HepG2 (cell line): ENCODE results near the gene THRA. TPM values are rescaled to one million over a fixed set of nuclear protein-coding genes. Genes with fewer than 3 reads are reported as not detected.

ENCODE experiments used
- ASH2L ChIP-seq: fragments of 300-600, 200-600 bp; sonication (generic); IDR thresholded peaks from 2 replicates; pipeline ENCODE4 v1.7.0; 2017; ENCODE audit warnings: low read depth, mild to moderate bottlenecking, moderate library complexity, mixed read lengths, low read length; ENCODE audit not compliant: insufficient read length
- BRF2 ChIP-seq: sonication (generic); formaldehyde crosslinking; IDR thresholded peaks from 2 replicates; pipeline ENCODE4 v1.8.1; 2022; ENCODE audit warnings: mild to moderate bottlenecking, missing genetic modification reagents
- CENPT ChIP-seq: sonication (generic); formaldehyde crosslinking; IDR thresholded peaks from 2 replicates; pipeline ENCODE4 v1.8.0; 2022; ENCODE audit warnings: low read depth, mild to moderate bottlenecking, moderate library complexity, missing genetic modification reagents
- FOSL1 ChIP-seq: sonication (generic); formaldehyde crosslinking; IDR thresholded peaks from 2 replicates; pipeline ENCODE4 v1.9.0; 2021; ENCODE audit warnings: missing genetic modification reagents, borderline replicate concordance
- FOXO4 ChIP-seq: sonication (generic); formaldehyde crosslinking; conservative IDR thresholded peaks from 2 replicates; pipeline ENCODE4 v1.8.1; 2023; ENCODE audit warnings: missing genetic modification reagents
- GABPA ChIP-seq, 2 experiments: IDR thresholded peaks; 2 replicates each; pipeline ENCODE4 v1.6.1; 2011 to 2016; ENCODE audit warnings: low read depth in 2 of 2, low read length in 1 of 2, missing biosample characterization in 1 of 2, missing genetic modification characterization in 1 of 2
- GATAD2A ChIP-seq: IDR thresholded peaks from 2 replicates; pipeline ENCODE4 v1.6.1; 2016
- GZF1 ChIP-seq: sonication (generic); formaldehyde crosslinking; IDR thresholded peaks from 2 replicates; pipeline ENCODE4 v1.5.1; 2020; ENCODE audit warnings: mild to moderate bottlenecking, missing genetic modification reagents
- KDM2A ChIP-seq: sonication (generic); formaldehyde crosslinking; IDR thresholded peaks from 2 replicates; pipeline ENCODE4 v1.4.0; 2020; ENCODE audit warnings: low read depth, missing genetic modification reagents, borderline replicate concordance
- SETDB1 ChIP-seq: sonication (generic); formaldehyde crosslinking; IDR thresholded peaks from 2 replicates; pipeline ENCODE4 v1.5.1; 2020; ENCODE audit warnings: missing genetic modification reagents, mild to moderate bottlenecking, borderline replicate concordance
- SP5 ChIP-seq: IDR thresholded peaks from 2 replicates; pipeline ENCODE4 v1.6.1; 2016; ENCODE audit warnings: low read depth, borderline replicate concordance
- TIGD3 ChIP-seq: sonication (generic); formaldehyde crosslinking; IDR thresholded peaks from 2 replicates; pipeline ENCODE4 v1.5.1; 2020; ENCODE audit warnings: mild to moderate bottlenecking, missing genetic modification reagents, borderline replicate concordance
- ZNF235 ChIP-seq: sonication (generic); formaldehyde crosslinking; IDR thresholded peaks from 2 replicates; pipeline ENCODE4 v1.8.1; 2023; ENCODE audit warnings: mild to moderate bottlenecking, missing genetic modification reagents, borderline replicate concordance
- ZNF331 ChIP-seq: sonication (generic); formaldehyde crosslinking; IDR thresholded peaks from 2 replicates; pipeline ENCODE4 v1.4.0; 2020; ENCODE audit warnings: missing genetic modification reagents
- ZNF460 ChIP-seq: sonication (generic); formaldehyde crosslinking; IDR thresholded peaks from 2 replicates; pipeline ENCODE4 v1.5.1; 2020; ENCODE audit warnings: missing genetic modification reagents, mild to moderate bottlenecking, borderline replicate concordance
- ZNF567 ChIP-seq: sonication (generic); formaldehyde crosslinking; IDR thresholded peaks from 2 replicates; pipeline ENCODE4 v1.8.1; 2023; ENCODE audit warnings: mild to moderate bottlenecking, missing genetic modification reagents, borderline replicate concordance
- ZNF687 ChIP-seq: sonication (generic); formaldehyde crosslinking; IDR thresholded peaks from 2 replicates; pipeline ENCODE4 v1.5.1; 2020; ENCODE audit warnings: mild to moderate bottlenecking, missing genetic modification reagents, moderate library complexity
- ZNF879 ChIP-seq: sonication (generic); formaldehyde crosslinking; IDR thresholded peaks from 2 replicates; pipeline ENCODE4 v1.8.1; 2023; ENCODE audit warnings: missing genetic modification reagents
- polyA plus RNA-seq, 8 experiments: library from polyadenylated mRNA; depleted of rRNA in 3 of 8; stranded (reverse) in 7 of 8; unstranded in 1 of 8; fragments of >200 nt; fragmentation: Illumina TruSeq in 4 of 8; extraction: Trizol in 4 of 8; gene quantifications; 2 replicates each; pipeline versions ENCODE4 v1.2.1 to v1.2.3, GENCODE V29; 2011 to 2016; ENCODE audit warnings: low read depth in 4 of 8, missing spikeins in 1 of 8, mixed read lengths in 1 of 8; ENCODE audit not compliant: insufficient read depth in 1 of 8
- total RNA-seq, 5 experiments: library from RNA; depleted of rRNA; stranded (reverse); fragments of >200 nt; fragmentation: Illumina TruSeq; extraction: Trizol; gene quantifications; 2 replicates each; pipeline ENCODE4 v1.2.3, GENCODE V29; 2016; ENCODE audit warnings: low read depth in 1 of 5

The THRA gene
- total and polyA plus RNA-seq, 2 of the 13 experiments (the other 11 are each of a cell fraction or from before 2014, with no cell fraction given) = 8.0 to 9.9 TPM

GRCh38 chr17:40014375-40014980 is 48.3 kb upstream of the THRA start (continued):
- no peak for TF ChIP-seq FOXO4 (CRISPR knock-in tag)
- TF ChIP-seq KDM2A (CRISPR knock-in tag) = peak; percentile 66; the same call in 1 of the 2 replicates
- 0 out of 2 replicates have a peak, but pooled peaks have one; percentile 2 for TF ChIP-seq ZNF567 (CRISPR knock-in tag)
- no peak for TF ChIP-seq SP5 (CRISPR knock-in tag)
- 0 out of 2 replicates have a peak, but pooled peaks have one; percentile 20 for TF ChIP-seq GABPA (IDR thresholded peaks at IDR 0.05; ENCODE audit: low read depth, low read length)
- TF ChIP-seq GABPA (CRISPR knock-in tag; IDR thresholded peaks at IDR 0.05; ENCODE audit: low read depth) = peak; percentile 56; the same call in 1 of the 2 replicates
- TF ChIP-seq FOSL1 (CRISPR knock-in tag) = peak; percentile 44; the same call in 1 of the 2 replicates
- TF ChIP-seq ZNF879 (CRISPR knock-in tag) = no peak
- peak; percentile 50 for TF ChIP-seq GATAD2A (CRISPR knock-in tag)
- no peak for TF ChIP-seq SETDB1 (CRISPR knock-in tag)
- TF ChIP-seq ZNF460 = no peak
- TF ChIP-seq TIGD3 = 0 out of 2 replicates have a peak, but pooled peaks have one; percentile 18
- no peak for TF ChIP-seq ASH2L
- no peak for TF ChIP-seq BRF2 (CRISPR knock-in tag)
- TF ChIP-seq CENPT (CRISPR knock-in tag) = no peak
- 0 out of 2 replicates have a peak, but pooled peaks have one; percentile 58 for TF ChIP-seq ZNF235 (CRISPR knock-in tag)
- TF ChIP-seq GZF1 (CRISPR knock-in tag) = 0 out of 2 replicates have a peak, but pooled peaks have one; percentile 61
- no peak for TF ChIP-seq ZNF331 (CRISPR knock-in tag)
- 0 out of 2 replicates have a peak, but pooled peaks have one; percentile 28 for TF ChIP-seq ZNF687 (CRISPR knock-in tag)
